Caco-2 (cell line): ENCODE results near the gene TCTN3. TPM values are rescaled to one million over a fixed set of nuclear protein-coding genes. Genes with fewer than 3 reads are reported as not detected.
"Not testable (repeated sequence)": the region's sequence is repeated elsewhere in the genome, so short reads cannot be mapped to it uniquely, and the experiment has no call there.

ENCODE experiments used
- BruUV-seq: library from RNA; stranded (reverse); fragments of 400-500 nt; replicated peaks from 2 replicates; lab custom pipeline; 2021; lab: Mats Ljungman, UMichigan
- CTCF ChIA-PET: fragments of 300-600 bp; sonication (Branson Sonifier 250); formaldehyde crosslinking; loops from one replicate; lab custom pipeline; 2022; ENCODE audit warnings: antibody characterized with exemption; lab: Charles Lee
- POLR2A ChIA-PET: fragments of 300-600 bp; sonication (Branson Sonifier 250); formaldehyde crosslinking; loops from one replicate; lab custom pipeline; 2022; ENCODE audit warnings: antibody characterized with exemption; lab: Charles Lee
- DNase-seq, 2 experiments: peaks; one replicate each; pipeline versions ENCODE4 v3.0.0 to v3.0.0-alpha.2; 2020 to 2022
- H3K27me3 ChIP-seq: replicated peaks from 2 replicates; pipeline ENCODE4 v1.6.0; 2011; ENCODE audit warnings: low read length; ENCODE audit not compliant: control insufficient read depth, insufficient read depth
- H3K36me3 ChIP-seq: 2 replicates; pipeline ENCODE4 v1.5.1; 2011; ENCODE audit warnings: low read length; ENCODE audit not compliant: control insufficient read depth, insufficient read depth
- H3K4me1 ChIP-seq: fragments of 250-450 bp; sonication (Bioruptor Pico); 2 replicates; pipeline ENCODE4 v1.5.1; 2020; ENCODE audit warnings: mild to moderate bottlenecking
- H3K4me3 ChIP-seq: 2 replicates; pipeline ENCODE4 v1.5.1; 2011; ENCODE audit warnings: low read depth, mild to moderate bottlenecking, control low read depth, low read length
- H3K9me3 ChIP-seq: fragments of 250-450 bp; sonication (Bioruptor Pico); 2 replicates; pipeline ENCODE4 v1.5.1; 2020; ENCODE audit warnings: mild to moderate bottlenecking, moderate library complexity
- H3K27ac Mint-ChIP-seq: one replicate; pipeline ENCODE4 v1.8.0; 2022; ENCODE audit warnings: mixed read lengths; ENCODE audit not compliant: unreplicated experiment
- H3K27me3 Mint-ChIP-seq: one replicate; pipeline ENCODE4 v1.8.0; 2022; ENCODE audit warnings: mixed read lengths; ENCODE audit not compliant: insufficient read depth, unreplicated experiment
- H3K36me3 Mint-ChIP-seq: one replicate; pipeline ENCODE4 v1.8.0; 2022; ENCODE audit warnings: mild to moderate bottlenecking, mixed read lengths; ENCODE audit not compliant: insufficient read depth, unreplicated experiment
- H3K4me1 Mint-ChIP-seq: one replicate; pipeline ENCODE4 v1.8.0; 2022; ENCODE audit warnings: low read depth, mixed read lengths; ENCODE audit not compliant: unreplicated experiment
- H3K4me3 Mint-ChIP-seq: one replicate; pipeline ENCODE4 v1.8.0; 2022; ENCODE audit warnings: mild to moderate bottlenecking, moderate library complexity, mixed read lengths; ENCODE audit not compliant: unreplicated experiment
- H3K9me3 Mint-ChIP-seq: one replicate; pipeline ENCODE4 v1.8.0; 2022; ENCODE audit warnings: mixed read lengths; ENCODE audit not compliant: unreplicated experiment
- intact Hi-C: fragments of 100-400 bp; cut with micrococcal nuclease; formaldehyde crosslinking; loops from one replicate; pipeline ENCODE4 v1.10.0; 2022; ENCODE audit not compliant: unreplicated experiment
- total RNA-seq: library from RNA; stranded (reverse); gene quantifications from 2 replicates; pipeline ENCODE4 v1.2.3, GENCODE V29; 2022
- TF ChIP-seq, protein P1 (sequence below), 2 experiments: fragments of 200-600 bp in 1 of 2; IDR thresholded peaks; 1 replicate in 1 of 2; 2 replicates in 1 of 2; pipeline versions ENCODE4 v1.5.1 to v1.8.0; 2011 to 2022; ENCODE audit warnings: antibody characterized with exemption in 1 of 2, control low read depth in 1 of 2, inconsistent platforms in 1 of 2, low read depth in 1 of 2, low read length in 1 of 2, mild to moderate bottlenecking in 1 of 2, moderate library complexity in 1 of 2; ENCODE audit not compliant: insufficient read depth in 1 of 2, severe bottlenecking in 1 of 2, unreplicated experiment in 1 of 2

The TCTN3 gene
- total RNA-seq, 1 experiment from 2014 or later: 52.1 TPM

DNA sequence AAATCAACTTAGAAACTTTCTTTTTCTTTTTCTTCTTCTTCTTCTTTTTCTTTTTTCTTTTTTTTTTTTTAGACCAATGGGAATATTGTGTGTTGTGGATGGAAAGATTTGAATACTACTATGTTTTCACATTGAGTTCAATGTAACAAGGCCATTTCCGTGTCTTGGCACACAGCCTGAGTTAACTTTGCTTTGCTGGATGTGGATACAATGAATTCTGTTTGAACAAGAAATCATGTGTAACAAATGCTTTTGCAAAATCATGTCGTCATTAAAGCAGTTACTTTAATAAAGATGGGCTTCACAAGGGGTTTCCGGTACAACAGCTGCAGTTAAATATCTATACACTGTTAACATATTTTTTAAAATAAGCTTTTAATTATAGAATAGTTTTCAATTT is 48.8 kb upstream of the TCTN3 start:
- TF ChIP-seq, protein P1, sequence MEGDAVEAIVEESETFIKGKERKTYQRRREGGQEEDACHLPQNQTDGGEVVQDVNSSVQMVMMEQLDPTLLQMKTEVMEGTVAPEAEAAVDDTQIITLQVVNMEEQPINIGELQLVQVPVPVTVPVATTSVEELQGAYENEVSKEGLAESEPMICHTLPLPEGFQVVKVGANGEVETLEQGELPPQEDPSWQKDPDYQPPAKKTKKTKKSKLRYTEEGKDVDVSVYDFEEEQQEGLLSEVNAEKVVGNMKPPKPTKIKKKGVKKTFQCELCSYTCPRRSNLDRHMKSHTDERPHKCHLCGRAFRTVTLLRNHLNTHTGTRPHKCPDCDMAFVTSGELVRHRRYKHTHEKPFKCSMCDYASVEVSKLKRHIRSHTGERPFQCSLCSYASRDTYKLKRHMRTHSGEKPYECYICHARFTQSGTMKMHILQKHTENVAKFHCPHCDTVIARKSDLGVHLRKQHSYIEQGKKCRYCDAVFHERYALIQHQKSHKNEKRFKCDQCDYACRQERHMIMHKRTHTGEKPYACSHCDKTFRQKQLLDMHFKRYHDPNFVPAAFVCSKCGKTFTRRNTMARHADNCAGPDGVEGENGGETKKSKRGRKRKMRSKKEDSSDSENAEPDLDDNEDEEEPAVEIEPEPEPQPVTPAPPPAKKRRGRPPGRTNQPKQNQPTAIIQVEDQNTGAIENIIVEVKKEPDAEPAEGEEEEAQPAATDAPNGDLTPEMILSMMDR (IDR thresholded peaks at IDR 0.05; ENCODE audit: insufficient read depth in 1 of 2, low read depth in 1 of 2, low read length in 1 of 2, severe bottlenecking in 1 of 2, unreplicated experiment in 1 of 2): no peak
- Mint-ChIP-seq H3K4me1 (no peaks in the 10 kb centered on the region), H3K27ac (no peak overlapping the region), H3K27me3 (peaks cover 5% of the 10 kb centered on the region), H3K9me3 (peaks cover 10% of the 10 kb centered on the region), H3K4me3 (no peak overlapping the region), H3K36me3 (no peaks in the 10 kb centered on the region)
- no peak for DNase-seq
- Histone ChIP-seq H3K4me1 (no peaks in the 10 kb centered on the region), H3K9me3 (no peaks in the 10 kb centered on the region), H3K4me3 (no peak overlapping the region), H3K27me3 (no peaks in the 10 kb centered on the region), H3K36me3 (no peaks in the 10 kb centered on the region)
- no TSS peak for BruUV-seq
- ChIA-PET CTCF (interaction anchor here (1.4 kb wide), 1 partner anchor 49 kb away, joined by 5 read pairs; the partner anchor contains the start of gene TCTN3), POLR2A (no interaction called here)
- intact Hi-C loops: no loop called here

DNA sequence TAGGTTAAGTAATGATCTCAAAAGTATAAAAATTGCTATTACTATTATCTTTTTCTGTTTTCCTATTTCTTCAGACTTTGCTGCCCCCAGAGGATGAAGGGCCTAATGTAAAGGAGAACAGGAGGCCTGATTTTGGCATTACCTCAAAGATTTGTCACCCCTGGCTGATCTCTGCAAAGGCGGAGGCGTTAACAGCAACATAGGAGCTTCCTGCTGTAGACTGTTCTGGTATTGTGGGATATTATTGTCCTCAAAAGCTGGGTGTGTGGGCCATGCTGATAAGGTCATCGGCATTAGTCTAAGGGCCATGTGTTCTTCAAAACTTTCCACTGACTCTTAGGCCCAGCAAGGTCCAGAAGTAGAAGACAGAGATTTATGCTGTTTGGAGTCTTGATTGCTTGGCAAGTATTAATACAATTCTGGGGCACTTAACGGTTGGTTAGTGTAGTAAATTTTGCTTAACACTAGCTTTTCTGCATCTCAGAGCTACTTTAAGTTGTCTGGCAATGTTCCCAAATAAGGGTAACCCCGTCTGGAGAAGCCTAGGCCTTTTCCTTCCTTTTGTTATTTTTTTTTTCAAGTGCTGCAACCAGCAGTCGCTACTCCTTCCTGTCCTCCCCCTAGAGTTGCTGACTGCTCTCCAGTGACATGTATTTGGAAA is 48.2 kb upstream of the TCTN3 start:
- H3K4me3 Mint-ChIP-seq: no peak overlapping the region
- CTCF ChIA-PET: interaction anchor here (1.8 kb wide), 1 partner anchor 48 kb away, joined by 7 read pairs; the partner anchor contains the start of gene TCTN3
- Histone ChIP-seq H3K4me1 (no peaks in the 10 kb centered on the region), H3K9me3 (no peaks in the 10 kb centered on the region), H3K27me3 (no peaks in the 10 kb centered on the region), H3K4me3 (no peak overlapping the region), H3K36me3 (no peaks in the 10 kb centered on the region)
- TF ChIP-seq, protein P1 (IDR thresholded peaks at IDR 0.05; ENCODE audit: insufficient read depth in 1 of 2, low read depth in 1 of 2, low read length in 1 of 2, severe bottlenecking in 1 of 2, unreplicated experiment in 1 of 2): no peak
- POLR2A ChIA-PET: no interaction called here
- H3K36me3 Mint-ChIP-seq: no peaks in the 10 kb centered on the region
- H3K9me3 Mint-ChIP-seq: peaks cover 10% of the 10 kb centered on the region
- no peak overlapping the region for H3K27ac Mint-ChIP-seq
- no peaks in the 10 kb centered on the region for H3K4me1 Mint-ChIP-seq
- DNase-seq: no peak
- no TSS peak for BruUV-seq
- intact Hi-C loops: no loop called here
- peaks cover 5% of the 10 kb centered on the region for H3K27me3 Mint-ChIP-seq

DNA sequence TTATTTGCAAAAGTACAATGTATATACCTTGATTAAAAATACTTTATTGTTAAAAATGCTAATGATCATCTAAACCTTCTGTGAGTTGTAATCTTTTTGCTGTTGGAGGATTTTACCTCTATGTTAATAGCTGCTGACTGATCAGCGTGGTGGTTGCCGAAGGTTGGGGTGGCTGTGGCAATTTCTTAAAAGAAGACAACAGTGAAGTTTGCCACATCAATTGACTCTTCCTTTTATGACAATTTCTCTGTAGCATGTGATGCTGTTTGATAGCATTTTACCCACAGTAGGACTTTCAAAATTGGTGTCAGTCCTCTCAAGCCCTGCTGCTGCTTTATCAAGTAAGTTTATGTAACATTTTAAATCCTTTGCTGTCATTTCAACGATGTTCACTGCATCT is 45.3 kb upstream of the TCTN3 start:
- no TSS peak for BruUV-seq
- no peak for DNase-seq
- Mint-ChIP-seq H3K9me3 (peaks cover 5% of the 10 kb centered on the region), H3K27ac (no peak overlapping the region), H3K4me1 (no peaks in the 10 kb centered on the region), H3K4me3 (no peak overlapping the region), H3K27me3 (peaks cover 3% of the 10 kb centered on the region), H3K36me3 (no peaks in the 10 kb centered on the region)
- ChIA-PET CTCF (no interaction called here), POLR2A (no interaction called here)
- Histone ChIP-seq H3K9me3 (peaks cover 5% of the 10 kb centered on the region; the same call in 1 of the 2 replicates), H3K4me3 (no peak overlapping the region), H3K4me1 (no peaks in the 10 kb centered on the region), H3K36me3 (no peaks in the 10 kb centered on the region), H3K27me3 (no peaks in the 10 kb centered on the region)
- TF ChIP-seq, protein P1 (IDR thresholded peaks at IDR 0.05; ENCODE audit: insufficient read depth in 1 of 2, low read depth in 1 of 2, low read length in 1 of 2, severe bottlenecking in 1 of 2, unreplicated experiment in 1 of 2): no peak
- intact Hi-C loops: no loop called here

DNA sequence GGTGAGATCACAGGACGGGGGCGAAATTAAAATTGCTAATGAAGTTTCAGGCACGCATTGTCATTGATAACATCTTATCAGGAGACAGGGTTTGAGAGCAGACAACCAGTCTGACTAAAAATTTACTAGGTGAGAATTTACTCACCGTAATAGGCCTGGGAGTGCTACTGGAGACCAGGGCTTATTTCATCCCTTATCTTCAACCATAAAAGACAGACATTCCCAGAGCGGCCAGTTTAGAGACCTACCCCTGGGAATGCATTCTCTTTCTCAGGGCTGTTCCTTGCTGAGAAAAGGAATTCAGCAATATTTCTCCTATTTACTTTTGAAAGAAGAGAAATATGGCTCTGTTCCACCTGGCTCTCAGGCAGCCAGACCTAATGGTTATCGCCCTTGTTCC is 39.2 kb upstream of the TCTN3 start:
- H3K27ac Mint-ChIP-seq, intact Hi-C loops, H3K36me3 ChIP-seq, BruUV-seq, CTCF ChIA-PET, H3K4me1 ChIP-seq, H3K4me1 Mint-ChIP-seq, H3K27me3 Mint-ChIP-seq, H3K9me3 ChIP-seq, H3K27me3 ChIP-seq, H3K4me3 ChIP-seq, H3K36me3 Mint-ChIP-seq, H3K4me3 Mint-ChIP-seq, POLR2A ChIA-PET: not testable (repeated sequence)
- H3K9me3 Mint-ChIP-seq: peaks cover 26% of the 10 kb centered on the region
- DNase-seq: peak in 1 of 2 experiments; percentile 24
